Stimulated activated CD8-positive, alpha-beta memory T cell treated with anti-CD3 and anti-CD28 coated beads, Interleukin-7, amount 100 ng/mL, for 4 hours (primary cell): ENCODE measurements around the gene PRODH.
"Not testable (repeated sequence)": the region's sequence is repeated elsewhere in the genome, so short reads cannot be mapped to it uniquely, and the experiment has no call there.

Experiments
- DNase-seq, 2 donors: peaks; one replicate each; pipeline ENCODE4 v3.0.0-alpha.2; 2020; ENCODE audit warnings: low read depth in 2 of 2

PRODH gene

DNA sequence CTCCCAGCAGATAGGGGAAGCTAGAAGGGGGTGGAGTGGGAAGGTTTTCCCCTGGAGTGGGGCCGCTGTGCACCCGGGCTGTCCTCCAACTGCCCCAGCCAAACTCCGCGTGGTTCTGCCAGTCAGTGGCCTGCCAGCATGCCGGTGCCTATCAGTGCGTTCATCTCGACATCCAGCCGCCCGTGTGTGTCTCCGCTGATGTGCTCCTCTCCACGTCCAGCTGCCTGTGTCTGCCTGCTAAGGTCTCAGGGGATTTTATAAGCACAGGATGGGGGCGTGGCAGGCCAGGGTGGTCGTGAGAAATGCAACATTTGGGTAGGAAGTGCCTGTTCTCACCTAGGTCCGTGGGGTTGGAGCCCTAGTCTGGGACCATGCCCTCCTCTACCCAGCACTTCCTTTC is 17.0 kb upstream of the PRODH start:
- DNase-seq, result not testable (repeated sequence)

DNA sequence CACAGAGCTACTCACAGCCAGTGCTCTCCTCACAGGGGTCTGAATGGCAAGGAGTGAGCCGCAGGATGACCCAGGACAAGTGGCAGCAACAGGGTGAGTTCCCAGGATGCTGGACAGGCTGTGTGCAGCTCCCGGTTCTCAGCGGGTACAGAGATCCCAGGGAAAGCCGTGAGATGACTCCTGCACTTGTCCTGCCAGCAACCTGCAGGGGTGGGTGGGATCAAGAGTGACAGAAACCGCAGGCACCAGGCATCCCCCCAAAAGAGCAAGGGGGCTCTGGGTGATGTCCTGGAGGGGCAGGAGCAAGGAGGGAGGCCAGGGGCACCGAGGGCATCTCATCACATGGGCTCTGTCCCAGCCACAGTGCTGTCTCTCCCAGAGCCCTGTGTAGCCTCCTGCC is 15.9 kb upstream of the PRODH start:
- DNase-seq, result no peak

DNA sequence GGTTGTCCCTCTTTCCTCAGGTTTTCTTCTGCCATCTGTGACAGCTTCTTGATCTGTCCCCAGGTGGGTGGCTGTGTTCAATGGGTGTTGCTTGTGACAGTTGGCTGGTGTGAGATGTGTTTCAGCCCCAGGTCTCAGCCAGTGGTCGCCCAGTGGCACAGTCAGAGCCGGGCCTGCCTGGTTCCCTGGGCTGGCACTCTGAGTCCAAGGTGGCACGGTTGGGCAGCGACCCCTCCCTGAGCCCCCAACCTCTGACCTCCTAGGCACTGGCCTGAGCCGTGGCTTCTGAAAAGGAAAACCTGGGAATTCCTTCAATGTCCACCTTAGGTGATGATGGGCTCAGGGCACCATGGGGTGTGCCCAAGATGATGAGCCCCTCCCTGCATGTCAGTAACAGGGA is 14.0 kb upstream of the PRODH start:
- DNase-seq, result no peak

DNA sequence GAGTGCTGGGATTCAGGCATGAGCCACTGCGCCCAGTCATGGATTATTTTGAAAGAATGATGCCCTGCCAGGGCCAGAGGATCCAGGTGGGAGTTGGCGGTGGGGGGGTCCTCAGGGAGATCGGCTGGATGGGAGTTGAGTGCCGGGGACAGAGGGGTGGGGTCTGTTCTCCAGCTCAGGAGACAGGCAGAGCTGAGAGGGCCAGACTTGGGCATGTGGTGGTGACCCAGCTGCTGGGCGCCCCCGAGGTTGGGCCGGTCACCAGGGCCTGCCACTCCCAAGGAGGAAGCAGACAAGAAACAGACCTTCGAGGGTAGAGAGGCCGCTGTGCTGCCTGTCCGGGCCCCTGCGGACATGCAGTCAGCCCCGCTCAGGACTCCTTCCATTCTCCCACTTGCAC is 11.8 kb upstream of the PRODH start:
- no peak for DNase-seq

DNA sequence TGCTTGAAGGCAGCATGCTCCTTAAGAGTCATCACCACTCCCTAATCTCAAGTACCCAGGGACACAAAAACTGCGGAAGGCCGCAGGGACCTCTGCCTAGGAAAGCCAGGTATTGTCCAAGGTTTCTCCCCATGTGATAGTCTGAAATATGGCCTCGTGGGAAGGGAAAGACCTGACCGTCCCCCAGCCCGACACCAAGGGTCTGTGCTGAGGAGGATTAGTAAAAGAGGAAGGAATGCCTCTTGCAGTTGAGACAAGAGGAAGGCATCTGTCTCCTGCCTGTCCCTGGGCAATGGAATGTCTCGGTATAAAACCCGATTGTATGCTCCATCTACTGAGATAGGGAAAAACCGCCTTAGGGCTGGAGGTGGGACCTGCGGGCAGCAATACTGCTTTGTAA is 11.0 kb upstream of the PRODH start:
- not testable (repeated sequence) for DNase-seq

DNA sequence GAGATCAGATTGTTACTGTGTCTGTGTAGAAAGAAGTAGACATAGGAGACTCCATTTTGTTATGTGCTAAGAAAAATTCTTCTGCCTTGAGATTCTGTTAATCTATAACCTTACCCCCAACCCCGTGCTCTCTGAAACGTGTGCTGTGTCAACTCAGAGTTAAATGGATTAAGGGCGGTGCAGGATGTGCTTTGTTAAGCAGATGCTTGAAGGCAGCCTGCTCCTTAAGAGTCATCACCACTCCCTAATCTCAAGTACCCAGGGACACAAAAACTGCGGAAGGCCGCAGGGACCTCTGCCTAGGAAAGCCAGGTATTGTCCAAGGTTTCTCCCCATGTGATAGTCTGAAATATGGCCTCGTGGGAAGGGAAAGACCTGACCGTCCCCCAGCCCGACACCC is 2.6 kb upstream of the PRODH start:
- DNase-seq, result not testable (repeated sequence)

DNA sequence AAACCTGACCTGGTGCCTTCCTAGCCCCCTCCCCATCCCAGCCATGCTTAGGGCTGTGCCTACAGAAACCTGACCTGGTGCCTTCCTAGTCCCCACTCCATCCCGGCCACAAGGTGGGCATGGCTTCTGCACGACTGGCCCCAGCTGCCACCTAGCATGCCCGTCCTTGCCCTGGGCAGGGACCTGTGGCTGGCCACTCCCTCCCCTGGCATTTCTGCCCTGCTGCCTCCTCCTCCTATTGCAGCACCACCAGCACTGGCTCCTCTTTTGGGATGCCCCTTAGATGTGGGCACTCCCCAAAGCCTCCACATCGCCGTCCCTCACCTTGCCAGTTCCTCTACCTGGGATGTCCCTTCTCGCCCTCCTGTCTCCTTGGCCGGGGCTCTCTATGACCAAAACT is 1.4 kb downstream of the PRODH start:
- DNase-seq, result not testable (repeated sequence)

DNA sequence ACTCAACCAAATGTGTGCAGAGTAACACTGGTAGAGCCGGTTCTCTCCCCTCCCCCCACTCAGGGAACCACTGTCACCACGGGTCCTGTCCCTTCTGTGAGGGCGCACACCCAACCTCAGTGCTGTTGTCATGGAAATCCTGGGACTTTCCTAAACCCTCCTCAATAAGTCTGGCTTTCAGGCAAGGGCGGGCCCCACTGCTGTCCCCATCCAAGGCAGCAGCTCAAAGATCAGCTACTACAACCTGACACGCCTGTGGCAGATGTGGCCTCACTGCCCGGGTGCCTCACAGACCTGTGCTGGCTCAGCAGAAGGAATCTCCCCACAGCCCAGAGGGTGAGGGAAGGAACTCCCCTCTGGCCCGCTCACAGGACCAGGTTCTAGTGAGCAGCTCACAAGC is 2.2 kb downstream of the PRODH start:
- no peak for DNase-seq

DNA sequence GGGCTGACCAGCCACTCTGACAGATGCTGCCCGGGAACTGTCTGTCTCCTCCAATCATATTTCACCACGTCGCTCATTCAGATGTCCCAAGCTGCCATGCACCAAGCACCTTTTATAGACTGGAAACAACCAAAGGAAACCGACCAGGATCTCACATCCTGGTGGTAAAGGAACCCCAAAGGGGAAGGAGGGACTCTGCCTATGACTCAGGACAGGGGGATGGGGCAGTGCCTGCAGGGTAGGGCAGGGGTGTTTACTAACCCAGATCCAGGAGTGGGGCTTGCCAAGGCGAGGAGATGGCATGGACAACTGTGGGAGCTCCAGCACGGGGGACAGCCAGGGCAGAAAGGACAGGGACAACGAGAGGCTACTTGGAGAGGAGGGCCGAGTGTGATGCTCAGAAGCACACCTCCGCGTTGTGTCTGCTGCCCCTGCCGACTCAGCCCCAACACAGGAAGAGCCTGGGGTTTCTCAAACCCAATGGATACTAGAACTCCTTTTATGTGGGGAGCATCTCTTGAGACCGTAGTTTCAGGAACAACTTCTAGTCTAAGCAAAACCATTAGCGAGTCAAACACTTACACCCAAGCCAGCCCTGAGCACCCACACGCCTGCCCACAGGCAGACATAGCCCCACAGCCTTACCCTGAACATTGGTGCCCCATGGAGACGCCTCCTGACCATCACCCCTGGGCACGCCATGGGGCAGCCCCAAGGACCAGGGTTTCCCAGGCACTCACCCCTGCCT is 4.0 kb downstream of the PRODH start:
- DNase-seq, result no peak

DNA sequence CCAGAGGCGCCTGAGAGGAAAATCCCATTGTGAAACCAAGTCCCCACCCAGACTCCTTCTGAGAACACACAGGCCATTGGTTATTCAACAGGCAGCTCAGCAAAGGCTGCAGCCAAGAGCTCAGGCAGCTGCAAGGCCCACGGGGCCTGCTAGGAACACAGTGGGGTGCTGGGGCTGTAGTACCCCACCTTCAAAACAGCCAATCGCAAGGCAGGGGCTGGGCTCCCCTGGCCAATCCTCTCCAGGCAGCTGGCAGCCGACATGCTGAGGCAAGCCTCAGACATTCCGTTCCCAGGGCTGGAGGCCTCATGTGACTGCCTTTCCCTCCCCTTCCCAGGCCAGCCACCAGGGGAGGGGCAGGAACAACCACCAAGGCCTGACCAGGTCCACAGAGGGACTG is 6.6 kb downstream of the PRODH start:
- no peak for DNase-seq

DNA sequence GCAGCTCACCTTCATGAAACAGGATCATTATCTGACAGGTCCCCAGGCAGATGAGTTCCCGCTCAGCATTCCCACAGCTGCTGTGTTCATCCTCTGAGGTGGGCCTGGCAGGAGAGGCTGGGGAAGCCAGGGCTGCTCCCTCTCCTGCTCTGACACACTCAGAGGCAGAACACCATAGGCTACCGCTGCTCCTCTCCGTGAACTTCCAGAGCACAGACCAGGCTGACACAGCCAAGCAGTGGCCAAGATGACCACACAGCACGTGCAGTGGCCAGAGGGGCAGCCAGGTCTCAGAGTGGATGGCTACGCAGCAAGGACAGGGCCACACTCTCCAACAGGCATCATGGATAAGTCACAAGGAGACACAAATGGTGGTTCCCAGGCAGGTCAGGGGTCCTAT is 8.5 kb downstream of the PRODH start:
- DNase-seq, result no peak

DNA sequence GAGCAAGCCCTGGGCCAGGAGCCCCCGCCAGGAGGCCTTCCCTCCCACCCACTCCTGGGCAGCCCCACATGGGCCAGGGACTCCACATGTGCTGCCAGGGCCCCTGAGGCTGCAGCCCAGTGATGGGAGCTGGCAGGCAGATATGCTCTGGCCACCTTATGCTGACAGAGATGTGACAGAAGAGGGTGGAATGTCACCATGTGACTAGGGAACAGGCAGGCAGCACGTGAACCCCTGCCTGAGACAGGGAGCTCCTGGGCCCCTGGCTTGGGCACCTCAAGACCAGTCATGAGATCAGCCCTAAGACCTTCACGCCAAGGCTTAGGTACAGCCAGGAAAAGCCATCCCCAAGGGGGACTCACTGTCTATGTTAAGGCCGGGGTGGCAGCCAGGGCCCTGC is 9.1 kb downstream of the PRODH start:
- DNase-seq, result no peak

DNA sequence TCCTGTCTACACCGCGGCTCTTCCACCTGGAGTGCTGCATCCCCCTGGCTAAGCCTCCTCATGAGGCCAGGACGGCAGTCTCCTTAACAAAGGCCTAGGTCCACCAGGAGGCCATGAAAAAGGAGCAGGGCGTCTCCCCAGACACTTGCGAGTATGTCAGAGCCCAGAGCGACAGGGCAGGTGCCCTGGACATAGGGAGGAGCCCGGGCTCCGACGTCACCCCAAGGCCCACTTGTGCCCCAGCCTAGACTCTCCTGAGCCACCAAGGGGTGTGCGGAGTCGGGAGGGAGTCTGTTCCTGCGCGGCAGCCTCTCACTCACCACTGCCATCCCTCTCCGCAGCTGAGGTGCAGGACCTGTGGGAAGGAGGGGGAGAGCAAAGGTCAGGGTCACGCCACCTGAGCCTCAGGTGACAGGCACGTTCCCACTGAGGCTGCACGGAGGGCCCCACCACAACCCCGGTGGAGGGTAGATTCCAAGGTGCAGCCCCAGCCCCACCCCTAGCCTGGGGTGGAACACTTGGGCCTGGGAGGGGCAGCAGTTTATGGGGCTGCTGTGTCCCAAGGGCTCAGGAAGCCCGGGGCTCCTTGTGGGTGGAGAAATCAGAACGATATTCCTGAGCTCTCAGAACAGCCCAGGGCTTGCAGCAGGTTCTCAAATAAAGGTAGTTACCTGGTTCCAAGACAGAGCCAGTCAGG is 10.6 kb downstream of the PRODH start:
- no peak for DNase-seq

DNA sequence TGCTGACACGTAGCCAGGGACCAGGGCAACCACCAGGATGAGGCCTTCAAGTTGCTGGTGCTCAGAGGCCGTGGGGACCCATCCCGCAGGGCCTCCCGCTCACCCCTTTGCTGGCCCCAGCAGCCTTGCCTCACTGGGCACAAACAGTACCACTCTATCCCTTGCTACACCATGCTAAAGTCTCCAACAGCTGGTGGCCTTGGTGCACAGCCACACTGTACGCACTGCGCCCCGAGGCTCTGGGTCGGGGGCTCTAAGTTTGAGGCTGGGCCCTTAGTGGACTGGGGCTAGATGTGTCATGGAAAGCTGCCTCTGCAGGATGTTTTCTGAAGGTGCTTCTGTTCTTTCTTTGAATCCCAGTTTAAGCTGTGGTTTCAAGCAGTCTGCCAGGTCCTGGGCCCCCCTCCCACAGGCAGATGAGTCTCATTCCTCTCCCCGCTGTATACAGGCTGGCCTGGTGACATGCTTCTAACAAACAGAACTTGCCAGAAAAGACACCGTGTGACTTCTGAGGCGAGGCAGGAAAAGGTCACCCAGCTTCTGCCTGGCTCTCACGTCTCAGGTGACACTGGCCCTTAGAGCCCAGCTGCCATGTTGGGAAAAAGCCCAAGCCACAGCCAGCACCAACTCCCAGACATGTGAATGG is 15.7 kb downstream of the PRODH start:
- not testable (repeated sequence) for DNase-seq

DNA sequence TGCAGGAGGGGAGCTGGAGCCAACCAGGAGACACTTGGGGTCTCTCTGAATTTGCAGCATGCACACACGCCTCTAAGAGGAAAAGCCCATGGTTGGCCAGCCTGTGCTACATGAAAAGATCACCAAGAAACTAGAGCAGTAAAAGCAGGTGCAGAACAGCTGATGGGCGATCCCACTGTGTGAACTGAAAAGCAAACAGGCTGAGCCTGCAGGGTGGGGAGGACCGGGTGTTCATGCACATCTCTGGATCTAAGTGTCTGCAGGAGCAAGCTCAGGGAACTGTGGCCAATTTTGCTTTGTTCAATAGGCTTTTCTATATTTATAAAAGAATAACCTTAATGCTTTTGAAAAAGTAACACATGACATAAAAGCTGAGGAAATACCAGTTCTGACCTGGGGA is 18.3 kb downstream of the PRODH start:
- not testable (repeated sequence) for DNase-seq

DNA sequence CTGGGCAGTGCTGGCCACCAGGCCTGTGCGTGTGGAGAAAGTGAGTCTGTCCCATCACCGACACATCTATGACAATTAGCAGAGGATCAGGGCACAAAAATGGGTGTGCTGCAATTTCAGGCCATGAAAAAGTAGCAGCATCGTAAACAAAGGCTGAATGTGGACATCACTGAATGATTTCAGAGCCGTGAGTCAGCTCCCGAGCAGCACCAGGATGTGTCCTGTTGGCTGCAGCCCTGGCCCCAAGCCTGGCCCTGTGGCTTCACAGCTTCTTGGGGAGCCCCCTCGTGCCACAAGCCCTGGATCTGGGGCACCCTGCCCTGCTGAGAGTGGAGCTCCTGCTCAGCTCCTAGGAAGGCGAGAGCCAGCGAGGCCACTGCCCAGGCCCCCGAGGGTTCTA is 20.5 kb downstream of the PRODH start:
- not testable (repeated sequence) for DNase-seq

DNA sequence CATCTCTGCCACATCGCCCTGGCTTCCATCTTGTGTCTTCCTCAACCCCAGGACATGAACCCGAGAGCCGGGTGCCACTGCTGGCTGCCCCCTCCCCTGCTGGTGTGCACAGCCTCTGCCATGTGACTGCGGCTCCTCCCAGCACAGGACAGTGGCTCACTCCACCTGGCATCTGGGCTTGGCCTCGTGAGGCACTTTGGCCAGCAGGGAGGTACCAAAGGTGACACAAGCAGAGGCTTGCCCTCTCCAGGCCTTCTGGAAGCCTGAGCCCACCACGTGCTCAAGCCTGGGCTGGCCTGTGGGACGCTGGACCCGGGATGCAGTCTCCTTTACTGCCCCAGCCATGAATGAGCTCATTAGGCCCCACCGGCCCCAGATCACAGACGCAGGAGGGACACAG is 21.5 kb downstream of the PRODH start:
- not testable (repeated sequence) for DNase-seq

DNA sequence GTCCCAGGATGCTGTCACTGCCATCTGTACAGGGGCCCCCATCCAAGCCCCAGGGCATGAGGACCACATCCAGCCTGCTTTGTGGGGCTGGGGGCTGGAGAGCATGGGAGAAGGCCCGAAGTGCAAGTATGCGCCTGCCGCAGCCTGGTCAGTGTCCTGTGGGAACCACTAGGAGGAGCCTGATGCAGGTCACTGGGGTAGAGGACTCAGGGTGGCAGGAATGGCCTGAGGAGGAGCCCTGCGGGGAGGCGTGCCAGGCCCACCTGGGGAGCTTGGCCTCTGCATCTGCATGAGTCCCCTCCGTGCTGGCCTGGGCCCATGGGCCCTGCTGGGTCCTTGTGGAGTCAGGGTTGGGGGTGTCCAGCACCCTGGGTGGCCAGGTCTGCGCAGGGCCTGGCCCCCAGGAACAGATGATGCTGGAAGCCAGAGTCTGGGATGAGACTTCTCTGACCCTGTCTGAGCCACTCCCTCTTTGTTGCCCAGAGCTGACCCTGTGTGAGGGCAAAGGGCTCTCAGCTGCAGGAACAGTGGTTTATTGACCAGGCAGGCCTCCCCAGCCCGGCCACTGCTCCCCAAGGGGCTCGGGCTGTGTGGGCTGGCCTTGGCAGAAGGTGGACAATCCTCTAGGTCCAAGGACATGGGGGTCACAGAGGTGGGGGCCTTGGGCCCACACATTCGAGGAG is 23.7 kb downstream of the PRODH start:
- DNase-seq, result not testable (repeated sequence)

DNA sequence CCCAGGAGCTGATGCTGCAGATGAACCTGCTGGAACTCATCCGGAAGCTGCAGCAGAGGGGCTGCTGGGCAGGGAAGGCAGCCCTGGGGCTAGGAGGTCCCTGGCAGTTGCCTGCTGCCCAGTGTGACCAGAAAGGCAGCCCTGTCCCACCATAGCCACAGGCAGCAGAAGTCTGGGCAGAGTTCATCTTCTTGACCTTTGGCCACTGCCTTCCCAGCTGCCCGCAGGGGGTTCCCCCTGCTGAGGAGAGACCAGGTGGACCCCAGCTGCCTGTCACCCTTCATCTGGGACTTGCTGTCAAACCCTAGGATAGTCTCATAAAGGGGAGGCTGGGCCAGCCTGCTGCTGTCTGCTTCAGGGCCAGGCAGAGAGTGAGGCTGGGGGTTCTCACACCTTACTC is 24.6 kb downstream of the PRODH start:
- not testable (repeated sequence) for DNase-seq

DNA sequence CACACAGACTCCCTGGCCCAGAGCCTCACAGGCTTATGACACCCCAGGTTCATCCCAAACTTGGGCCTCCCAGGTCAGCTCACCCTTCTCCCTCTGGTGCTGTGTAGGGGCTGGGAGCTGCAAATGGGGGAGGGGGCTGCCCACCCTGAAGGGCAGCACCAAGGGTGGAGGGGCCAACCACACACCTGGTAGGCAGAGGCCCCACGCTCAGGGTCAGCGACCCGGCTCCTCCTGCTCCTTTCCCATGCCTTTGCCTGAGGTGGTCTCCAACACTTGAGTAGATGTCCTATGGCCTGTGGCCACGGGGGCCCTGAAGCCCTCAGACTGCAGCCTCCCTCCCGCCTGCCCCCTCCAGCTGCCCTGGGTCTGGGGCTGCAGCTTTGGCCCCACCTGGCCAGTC is 26.5 kb downstream of the PRODH start:
- no peak for DNase-seq

DNA sequence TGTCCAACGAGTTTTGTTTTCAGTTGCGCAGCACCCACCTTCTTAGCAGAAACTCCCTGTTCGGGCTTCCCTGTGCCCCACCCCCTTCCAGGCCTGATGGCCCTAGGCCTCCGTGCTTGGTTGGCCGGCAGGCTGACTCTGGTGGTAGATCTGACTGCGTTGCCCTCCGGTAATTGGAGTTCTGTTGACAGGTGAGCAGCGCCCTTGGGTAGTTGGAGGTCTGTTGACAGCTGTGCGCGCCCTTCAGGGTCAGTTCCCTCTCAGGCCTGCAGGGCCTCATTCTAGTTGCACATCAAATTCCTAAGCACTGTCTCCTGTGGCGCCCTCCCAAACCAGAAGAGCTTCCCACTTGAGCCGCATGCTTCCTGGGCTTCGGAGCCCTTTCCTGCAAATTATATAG is 29.2 kb downstream of the PRODH start:
- no peak for DNase-seq

DNA sequence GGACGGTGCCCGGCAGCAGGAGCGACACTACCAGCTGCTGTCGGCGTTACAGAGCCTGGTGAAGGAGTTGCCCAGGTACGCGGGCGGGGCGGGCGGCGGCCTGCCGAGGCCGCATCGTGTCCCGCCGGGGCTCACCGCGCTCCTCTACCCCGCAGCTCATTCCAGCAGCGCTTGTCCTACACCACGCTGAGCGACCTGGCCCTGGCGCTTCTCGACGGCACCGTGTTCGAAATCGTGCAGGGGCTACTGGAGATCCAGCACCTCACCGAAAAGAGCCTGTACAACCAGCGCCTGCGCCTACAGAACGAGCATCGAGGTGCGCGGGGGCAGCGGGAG is 29.7 kb downstream of the PRODH start:
- not testable (repeated sequence) for DNase-seq
